PC-3 (cell line): ENCODE measurements around the gene LRPPRC.

Experiments used
- CTCF ChIP-seq: fragments of 300-600 bp; sonication (generic); conservative IDR thresholded peaks from 2 replicates; pipeline ENCODE4 v1.5.1; 2017; ENCODE audit warnings: antibody characterized with exemption, low read depth, mild to moderate bottlenecking, low read length
- EZH2 ChIP-seq: fragments of 300-600 bp; sonication (generic); IDR thresholded peaks from one replicate; pipeline ENCODE4 v1.6.1; 2017; ENCODE audit warnings: antibody characterized with exemption, mild to moderate bottlenecking, low read length; ENCODE audit not compliant: unreplicated experiment
- EZH2phosphoT487 ChIP-seq: fragments of 300-600 bp; sonication (generic); IDR thresholded peaks from 2 replicates; pipeline ENCODE4 v1.6.1; 2018; ENCODE audit warnings: mild to moderate bottlenecking, antibody characterized with exemption, low read length, borderline replicate concordance

- no peak for TF ChIP-seq CTCF
- no peak for TF ChIP-seq EZH2phosphoT487
- TF ChIP-seq EZH2: no peak
These were observed 110.6 kb downstream of the LRPPRC start for GRCh38 chr2:43885132-43885632.
